Natural killer cell treated with Interleukin-12 subunit alpha and Interleukin-12 subunit beta and Interleukin-15 and Interleukin-18, amount 100 ng/mL, for 72 hours (primary cell): ENCODE data around the gene C1orf198. TPM values are rescaled to one million over a fixed set of nuclear protein-coding genes. Genes with fewer than 3 reads are reported as not detected.

Experiments used
- ATAC-seq, 2 donors: fragments of 150-1000 bp; cut with Tn5 transposase in 1 of 2; sonication (Bioruptor Pico), chemical (Tn5 transposase) in 1 of 2; 2 replicates each; pipeline ENCODE4 v1.10.0; 2021
- DNase-seq: peaks from one replicate; pipeline ENCODE4 v3.0.0; 2022; ENCODE audit warnings: low spot score
- H3K27ac Mint-ChIP-seq, 2 donors: 1 replicate in 1 of 2; 2 replicates in 1 of 2; pipeline ENCODE4 v1.8.0; 2022; ENCODE audit warnings: mixed read lengths in 2 of 2, mild to moderate bottlenecking in 1 of 2, moderate library complexity in 1 of 2
- H3K27me3 Mint-ChIP-seq, 2 donors: 1 replicate in 1 of 2; 2 replicates in 1 of 2; pipeline ENCODE4 v1.8.0; 2022; ENCODE audit warnings: mixed read lengths in 2 of 2
- H3K36me3 Mint-ChIP-seq: one replicate; pipeline ENCODE4 v1.8.0; 2022; ENCODE audit warnings: mixed read lengths
- H3K4me1 Mint-ChIP-seq, 2 donors: 1 replicate in 1 of 2; 2 replicates in 1 of 2; pipeline ENCODE4 v1.8.0; 2022; ENCODE audit warnings: low read depth in 2 of 2, mixed read lengths in 2 of 2, mild to moderate bottlenecking in 1 of 2
- H3K4me3 Mint-ChIP-seq: one replicate; pipeline ENCODE4 v1.8.0; 2022; ENCODE audit warnings: mixed read lengths
- H3K9me3 Mint-ChIP-seq: 2 replicates; pipeline ENCODE4 v1.8.0; 2022; ENCODE audit warnings: mixed read lengths
- total RNA-seq, 2 donors: library from RNA; stranded (reverse); gene quantifications; one replicate each; pipeline ENCODE4 v1.2.3, GENCODE V29; 2022

The C1orf198 gene
- total RNA-seq, 2 donors from 2014 or later = 2.0 to 3.7 TPM

GRCh38 chr1:230861489-230861888, 6.8 kb downstream of the C1orf198 start:
- DNase-seq (no peak), ATAC-seq (no peak)
- Mint-ChIP-seq H3K27ac (no peak overlapping the region), H3K4me3 (no peak overlapping the region), H3K4me1 (peaks cover 7 to 10% of the 10 kb centered on the region in 2 donors), H3K9me3 (no peaks in the 10 kb centered on the region), H3K27me3 (peaks cover 0 to 6% of the 10 kb centered on the region in 2 donors), H3K36me3 (no peaks in the 10 kb centered on the region)

DNA sequence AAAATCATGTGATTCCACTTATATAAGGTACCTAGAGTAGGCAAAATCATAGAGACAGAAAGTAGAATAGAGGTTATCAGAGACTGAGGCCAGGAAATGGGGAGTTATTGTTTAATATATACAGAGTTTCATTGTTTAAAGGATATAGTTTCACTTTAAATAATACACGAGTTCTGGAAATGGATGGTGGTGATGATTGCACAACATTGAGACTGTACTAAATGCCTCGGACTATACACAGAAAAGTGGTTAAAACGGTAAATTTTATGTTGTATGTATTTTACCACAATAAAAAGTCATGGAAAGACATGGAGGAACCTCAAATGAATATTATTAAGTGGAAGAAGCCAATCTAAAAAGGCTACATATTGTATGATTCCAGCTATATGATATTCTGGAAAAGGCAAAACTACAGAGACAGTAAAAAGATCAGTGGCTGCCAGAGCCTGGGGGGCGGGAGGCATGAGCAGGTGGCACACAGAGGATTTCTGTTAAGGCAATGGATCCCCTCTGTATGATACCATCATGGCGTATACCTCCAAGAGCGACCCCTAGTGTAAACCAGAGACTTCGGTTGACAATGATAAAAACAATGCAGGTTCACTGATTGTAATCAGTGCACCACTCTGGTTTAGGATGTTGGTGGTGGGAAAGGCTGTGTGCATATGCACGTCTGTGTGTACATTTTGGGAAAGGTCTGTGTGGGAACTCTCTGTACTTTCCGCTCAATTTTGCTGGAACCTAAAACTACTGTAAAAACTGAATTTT, 7.5 kb downstream of the C1orf198 start:
- H3K9me3 Mint-ChIP-seq = no peaks in the 10 kb centered on the region
- peaks cover 0 to 3% of the 10 kb centered on the region in 2 donors for H3K27me3 Mint-ChIP-seq
- DNase-seq (no peak), ATAC-seq (no peak)
- no peaks in the 10 kb centered on the region for H3K36me3 Mint-ChIP-seq
- no peak overlapping the region for H3K4me3 Mint-ChIP-seq
- peaks cover 7 to 10% of the 10 kb centered on the region in 2 donors for H3K4me1 Mint-ChIP-seq
- no peak overlapping the region for H3K27ac Mint-ChIP-seq

- H3K27me3 Mint-ChIP-seq = peaks cover 0 to 3% of the 10 kb centered on the region in 2 donors
- no peak overlapping the region for H3K4me3 Mint-ChIP-seq
- DNase-seq = no peak
- peaks cover 7 to 10% of the 10 kb centered on the region in 2 donors for H3K4me1 Mint-ChIP-seq
- H3K27ac Mint-ChIP-seq = no peak overlapping the region
- H3K36me3 Mint-ChIP-seq = no peaks in the 10 kb centered on the region
- no peak for ATAC-seq
- H3K9me3 Mint-ChIP-seq = no peaks in the 10 kb centered on the region
These were observed 9.2 kb downstream of the C1orf198 start for GRCh38 chr1:230858918-230859729.

DNA sequence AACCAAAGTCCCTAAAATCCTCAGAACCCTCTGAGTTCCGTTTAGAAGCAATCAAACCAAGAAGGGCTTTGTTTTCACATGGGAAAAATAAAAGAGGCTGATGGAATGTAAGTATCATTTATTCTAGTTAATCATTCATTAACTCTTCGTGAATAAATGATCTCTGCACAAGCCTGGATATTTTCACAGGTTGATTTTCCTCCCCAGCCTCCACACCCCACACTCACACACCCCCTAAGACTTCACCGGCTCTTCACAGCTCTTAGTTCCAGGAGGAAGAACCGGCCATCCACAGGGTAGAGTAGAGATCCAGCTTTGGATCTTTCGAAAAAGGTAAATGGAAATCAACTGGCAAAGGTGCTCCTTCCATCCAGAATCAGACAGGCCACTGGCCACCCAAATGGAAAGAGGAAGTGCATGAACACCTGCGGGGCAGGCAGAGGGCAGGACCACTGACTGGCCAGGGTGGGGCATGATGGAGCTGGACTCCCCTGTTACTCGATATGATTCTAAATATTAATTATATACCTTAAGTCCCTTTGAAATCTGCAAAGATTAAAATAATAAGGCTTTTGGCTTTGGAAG, 10.0 kb downstream of the C1orf198 start:
- DNase-seq (no peak), ATAC-seq (no peak)
- peaks cover 7 to 9% of the 10 kb centered on the region in 2 donors for H3K4me1 Mint-ChIP-seq
- H3K9me3 Mint-ChIP-seq = no peaks in the 10 kb centered on the region
- peaks cover 0 to 3% of the 10 kb centered on the region in 2 donors for H3K27me3 Mint-ChIP-seq
- no peaks in the 10 kb centered on the region for H3K36me3 Mint-ChIP-seq
- no peak overlapping the region for H3K27ac Mint-ChIP-seq
- H3K4me3 Mint-ChIP-seq = no peak overlapping the region

GRCh38 chr1:230857822-230858221, 10.5 kb downstream of the C1orf198 start:
- ATAC-seq (no peak), DNase-seq (no peak)
- no peaks in the 10 kb centered on the region for H3K9me3 Mint-ChIP-seq
- no peaks in the 10 kb centered on the region for H3K27me3 Mint-ChIP-seq
- no peak overlapping the region for H3K4me3 Mint-ChIP-seq
- peaks cover 5 to 7% of the 10 kb centered on the region in 2 donors for H3K4me1 Mint-ChIP-seq
- no peaks in the 10 kb centered on the region for H3K36me3 Mint-ChIP-seq
- no peak overlapping the region for H3K27ac Mint-ChIP-seq

GRCh38 chr1:230857077-230857476, 11.2 kb downstream of the C1orf198 start:
- Mint-ChIP-seq H3K36me3 (no peaks in the 10 kb centered on the region), H3K4me1 (peaks cover 5 to 7% of the 10 kb centered on the region in 2 donors), H3K27me3 (no peaks in the 10 kb centered on the region), H3K4me3 (no peak overlapping the region), H3K9me3 (no peaks in the 10 kb centered on the region), H3K27ac (no peak overlapping the region)
- ATAC-seq (peak in 1 of 2 donors; percentile 18), DNase-seq (no peak)

DNA sequence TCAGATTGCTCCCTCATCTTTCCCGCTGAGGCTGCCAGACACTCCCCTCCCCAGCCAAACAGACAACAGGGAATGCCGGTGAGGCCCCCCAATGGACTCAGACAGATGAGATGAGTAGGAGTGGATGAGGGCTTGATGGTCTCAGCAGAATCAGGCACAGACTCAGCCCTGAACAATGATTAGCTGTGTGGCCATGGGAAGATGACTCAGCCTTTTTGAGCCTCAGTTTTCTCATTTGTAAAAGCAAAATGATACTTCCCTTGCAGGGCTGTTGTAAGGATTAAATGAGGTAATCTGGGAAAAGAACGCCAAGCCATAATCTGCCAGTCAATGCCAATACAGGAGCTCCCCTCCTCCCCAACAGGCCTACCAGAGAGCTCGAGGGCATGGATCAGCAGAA, 12.4 kb downstream of the C1orf198 start:
- Mint-ChIP-seq H3K4me1 (peaks cover 5 to 7% of the 10 kb centered on the region in 2 donors), H3K9me3 (no peaks in the 10 kb centered on the region), H3K36me3 (no peaks in the 10 kb centered on the region), H3K27ac (no peak overlapping the region), H3K27me3 (no peaks in the 10 kb centered on the region), H3K4me3 (no peak overlapping the region)
- DNase-seq (no peak), ATAC-seq (no peak)

DNA sequence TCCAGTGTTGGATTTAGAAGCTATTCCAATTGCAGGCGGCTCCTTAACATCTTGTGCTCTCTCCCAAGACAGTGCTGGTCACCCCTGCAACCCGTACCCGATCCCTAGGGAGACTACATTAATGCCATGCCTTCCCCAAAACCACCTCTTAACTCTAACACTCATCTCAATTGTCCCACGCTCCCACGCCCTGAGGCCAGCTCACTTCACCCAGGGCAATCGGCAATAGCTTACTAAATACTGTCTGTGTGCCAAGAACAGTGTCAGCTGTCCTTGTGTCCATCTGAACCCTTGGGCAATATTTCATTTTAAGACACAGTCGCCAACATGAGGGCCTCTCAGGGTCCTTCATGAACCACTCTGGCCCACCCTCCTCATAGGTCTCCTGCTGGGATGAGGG, 13.9 kb downstream of the C1orf198 start:
- no peaks in the 10 kb centered on the region for H3K4me1 Mint-ChIP-seq
- no peak overlapping the region for H3K4me3 Mint-ChIP-seq
- ATAC-seq = no peak
- H3K9me3 Mint-ChIP-seq = no peaks in the 10 kb centered on the region
- DNase-seq = no peak
- H3K27ac Mint-ChIP-seq = no peak overlapping the region
- no peaks in the 10 kb centered on the region for H3K27me3 Mint-ChIP-seq
- H3K36me3 Mint-ChIP-seq = no peaks in the 10 kb centered on the region

DNA sequence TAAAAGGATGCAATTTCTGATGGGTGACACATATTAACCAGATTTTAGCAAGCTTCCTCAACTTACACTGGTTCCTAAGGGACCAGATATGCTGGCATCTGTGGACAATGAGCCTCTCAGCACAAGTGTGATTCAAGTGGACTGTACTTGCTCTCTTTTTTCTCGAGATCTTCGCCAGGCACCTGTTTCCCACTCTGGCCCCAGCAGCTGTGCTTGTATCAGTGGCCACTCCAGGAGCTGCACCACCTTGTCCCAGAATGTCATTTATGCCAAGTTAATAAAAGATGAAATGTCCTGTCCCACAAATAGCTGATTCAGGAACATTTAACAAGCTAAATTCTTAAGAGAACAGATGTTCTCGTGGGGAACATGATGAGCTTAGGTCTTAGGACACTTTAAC, 14.6 kb downstream of the C1orf198 start:
- no peaks in the 10 kb centered on the region for H3K9me3 Mint-ChIP-seq
- no peak overlapping the region for H3K4me3 Mint-ChIP-seq
- no peaks in the 10 kb centered on the region for H3K27me3 Mint-ChIP-seq
- no peak overlapping the region for H3K27ac Mint-ChIP-seq
- DNase-seq (no peak), ATAC-seq (no peak)
- no peaks in the 10 kb centered on the region for H3K36me3 Mint-ChIP-seq
- H3K4me1 Mint-ChIP-seq = no peaks in the 10 kb centered on the region

DNA sequence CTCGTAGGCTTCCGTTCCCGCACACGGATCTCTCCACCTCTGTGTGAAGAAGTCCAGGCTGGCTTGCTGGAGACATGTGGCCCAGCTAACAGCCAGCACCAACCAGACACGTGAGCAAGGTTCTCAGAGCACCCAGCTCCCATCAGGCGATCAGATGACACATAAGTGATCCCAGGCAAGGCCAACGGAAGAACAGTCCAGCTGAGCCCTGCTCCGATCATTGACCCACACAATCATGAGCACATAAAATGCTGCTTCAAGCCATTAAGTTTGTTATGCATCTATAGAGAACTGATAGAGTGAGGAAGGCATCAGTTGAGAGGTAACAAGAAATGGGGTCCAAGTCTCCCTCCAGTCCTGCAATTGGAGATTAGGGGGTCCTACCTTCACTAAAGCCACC, 15.4 kb downstream of the C1orf198 start:
- Mint-ChIP-seq H3K4me1 (no peaks in the 10 kb centered on the region), H3K4me3 (no peak overlapping the region)

GRCh38 chr1:230851291-230851691, 17.0 kb downstream of the C1orf198 start:
- no peaks in the 10 kb centered on the region for H3K9me3 Mint-ChIP-seq
- H3K4me3 Mint-ChIP-seq = no peak overlapping the region
- DNase-seq (no peak), ATAC-seq (no peak)
- no peaks in the 10 kb centered on the region for H3K36me3 Mint-ChIP-seq
- no peaks in the 10 kb centered on the region for H3K4me1 Mint-ChIP-seq
- no peaks in the 10 kb centered on the region for H3K27me3 Mint-ChIP-seq
- H3K27ac Mint-ChIP-seq = no peak overlapping the region

More for the DNA sequence above, 15.4 kb downstream of the C1orf198 start:
- Mint-ChIP-seq H3K36me3 (no peaks in the 10 kb centered on the region), H3K27ac (no peak overlapping the region), H3K27me3 (no peaks in the 10 kb centered on the region), H3K9me3 (no peaks in the 10 kb centered on the region)
- no peak for DNase-seq
- ATAC-seq = no peak

GRCh38 chr1:230850547-230850946, 17.8 kb downstream of the C1orf198 start:
- no peak for DNase-seq
- ATAC-seq = no peak
- Mint-ChIP-seq H3K9me3 (no peaks in the 10 kb centered on the region), H3K36me3 (no peaks in the 10 kb centered on the region), H3K4me3 (no peak overlapping the region), H3K27ac (no peak overlapping the region), H3K27me3 (no peaks in the 10 kb centered on the region), H3K4me1 (no peaks in the 10 kb centered on the region)

- no peak for ATAC-seq
- DNase-seq = no peak
- Mint-ChIP-seq H3K4me3 (no peak overlapping the region), H3K4me1 (no peaks in the 10 kb centered on the region), H3K27me3 (no peaks in the 10 kb centered on the region), H3K9me3 (no peaks in the 10 kb centered on the region), H3K36me3 (no peaks in the 10 kb centered on the region), H3K27ac (no peak overlapping the region)
These were observed 18.7 kb downstream of the C1orf198 start for GRCh38 chr1:230849451-230850224.
